ENCODE measurements around the gene BROX.

- TF ChIP-seq EP300 (IDR thresholded peaks at IDR 0.05) (no peak), CTCF (IDR thresholded peaks at IDR 0.05) (no peak)
Observed at GRCh38 chr1:222768592-222768991, 56.2 kb downstream of the BROX start.
